LNCAP (cell line): ENCODE results near the gene TMEM179.

Experiments
- TF ChIP-seq, protein P1 (sequence below): fragments of 450-650 bp; IDR thresholded peaks from 2 replicates; pipeline ENCODE4 v1.5.1; 2017; ENCODE audit warnings: mild to moderate bottlenecking

The TMEM179 gene

GRCh38 chr14:104647467-104648043 lies 43.0 kb upstream of the TMEM179 start:
- TF ChIP-seq, protein P1, sequence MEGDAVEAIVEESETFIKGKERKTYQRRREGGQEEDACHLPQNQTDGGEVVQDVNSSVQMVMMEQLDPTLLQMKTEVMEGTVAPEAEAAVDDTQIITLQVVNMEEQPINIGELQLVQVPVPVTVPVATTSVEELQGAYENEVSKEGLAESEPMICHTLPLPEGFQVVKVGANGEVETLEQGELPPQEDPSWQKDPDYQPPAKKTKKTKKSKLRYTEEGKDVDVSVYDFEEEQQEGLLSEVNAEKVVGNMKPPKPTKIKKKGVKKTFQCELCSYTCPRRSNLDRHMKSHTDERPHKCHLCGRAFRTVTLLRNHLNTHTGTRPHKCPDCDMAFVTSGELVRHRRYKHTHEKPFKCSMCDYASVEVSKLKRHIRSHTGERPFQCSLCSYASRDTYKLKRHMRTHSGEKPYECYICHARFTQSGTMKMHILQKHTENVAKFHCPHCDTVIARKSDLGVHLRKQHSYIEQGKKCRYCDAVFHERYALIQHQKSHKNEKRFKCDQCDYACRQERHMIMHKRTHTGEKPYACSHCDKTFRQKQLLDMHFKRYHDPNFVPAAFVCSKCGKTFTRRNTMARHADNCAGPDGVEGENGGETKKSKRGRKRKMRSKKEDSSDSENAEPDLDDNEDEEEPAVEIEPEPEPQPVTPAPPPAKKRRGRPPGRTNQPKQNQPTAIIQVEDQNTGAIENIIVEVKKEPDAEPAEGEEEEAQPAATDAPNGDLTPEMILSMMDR: no peak

DNA sequence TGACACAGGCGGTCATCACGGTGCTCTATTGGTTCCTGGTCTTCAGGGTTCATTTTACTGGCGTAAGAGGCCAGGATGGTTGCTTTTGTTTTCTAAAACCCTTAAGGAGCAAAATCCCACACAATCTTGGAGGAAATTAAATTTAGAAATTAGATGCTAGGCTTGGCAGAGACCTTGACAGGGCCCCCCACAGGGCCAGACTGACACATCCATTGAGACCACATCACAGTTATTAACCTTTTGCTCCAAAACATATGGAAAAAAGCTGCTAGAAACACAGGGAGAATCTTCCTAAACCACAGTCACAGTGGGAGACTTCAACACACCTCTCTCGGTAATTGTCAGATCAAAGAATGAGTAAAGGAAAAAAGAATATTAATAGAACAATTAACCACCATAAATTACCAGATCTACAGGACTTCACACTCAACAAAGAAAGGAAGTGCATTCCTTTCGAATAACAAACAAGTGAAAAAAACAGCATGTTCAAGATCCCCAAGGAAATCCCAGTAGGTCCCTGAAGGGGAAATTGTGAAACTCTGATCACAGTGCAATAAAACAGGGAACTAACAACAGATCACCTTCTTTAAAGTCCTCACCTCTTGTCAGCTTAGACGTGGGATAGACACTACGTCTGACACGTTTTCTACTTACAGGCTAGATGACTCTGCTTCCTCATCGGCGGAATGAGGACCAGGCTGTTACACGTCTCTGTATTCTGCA lies 40.2 kb upstream of the TMEM179 start:
- TF ChIP-seq, protein P1: no peak

DNA sequence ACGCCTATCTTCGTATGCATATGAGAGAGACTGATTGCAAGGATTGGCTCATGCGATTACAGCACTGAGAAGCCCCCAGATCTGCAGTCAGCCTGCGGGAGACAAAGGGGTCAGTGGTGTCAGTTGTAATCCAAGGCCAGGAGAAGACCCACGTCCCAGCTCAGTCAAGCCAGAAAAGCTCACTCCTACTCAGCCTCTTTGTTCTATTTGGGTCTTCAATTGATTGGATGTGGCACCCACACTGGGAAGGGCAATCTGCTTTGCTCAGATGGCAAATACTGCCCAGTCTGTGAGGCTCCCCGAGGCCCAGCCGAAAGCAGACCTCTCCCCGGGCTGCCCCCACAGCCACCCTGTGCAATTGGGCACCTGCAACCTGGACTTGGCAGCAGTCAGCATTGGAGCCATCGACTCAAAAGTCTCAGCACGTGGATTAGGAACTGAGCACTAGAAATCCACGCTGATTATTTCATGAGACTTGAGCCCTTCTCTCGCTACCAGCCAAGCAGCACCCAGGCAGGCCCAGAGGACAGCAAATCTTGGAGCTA lies 39.6 kb upstream of the TMEM179 start:
- TF ChIP-seq, protein P1: no peak

DNA sequence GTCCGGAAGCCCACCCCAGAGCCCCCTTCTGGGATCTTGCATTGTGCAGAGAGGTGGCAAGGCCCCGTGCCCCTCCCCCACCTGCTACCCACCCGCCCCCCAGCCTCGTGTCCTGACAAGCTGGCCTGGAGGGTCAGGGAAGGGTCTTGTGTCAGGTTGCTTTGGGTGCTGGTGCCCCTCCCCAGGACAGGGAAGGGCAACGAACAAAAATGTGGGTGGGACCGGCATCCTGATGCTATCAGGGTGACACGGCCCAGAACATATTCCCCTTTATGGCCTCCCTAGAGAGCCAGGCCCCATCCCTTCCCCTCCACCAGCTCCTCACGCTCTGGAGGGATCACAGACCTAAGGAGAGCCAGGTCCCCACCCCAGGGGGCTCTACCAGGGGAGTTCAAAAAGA lies 38.7 kb upstream of the TMEM179 start:
- TF ChIP-seq, protein P1: no peak

GRCh38 chr14:104642540-104642868 lies 37.9 kb upstream of the TMEM179 start:
- TF ChIP-seq, protein P1: no peak

GRCh38 chr14:104641753-104642539 lies 37.4 kb upstream of the TMEM179 start:
- TF ChIP-seq, protein P1: no peak

DNA sequence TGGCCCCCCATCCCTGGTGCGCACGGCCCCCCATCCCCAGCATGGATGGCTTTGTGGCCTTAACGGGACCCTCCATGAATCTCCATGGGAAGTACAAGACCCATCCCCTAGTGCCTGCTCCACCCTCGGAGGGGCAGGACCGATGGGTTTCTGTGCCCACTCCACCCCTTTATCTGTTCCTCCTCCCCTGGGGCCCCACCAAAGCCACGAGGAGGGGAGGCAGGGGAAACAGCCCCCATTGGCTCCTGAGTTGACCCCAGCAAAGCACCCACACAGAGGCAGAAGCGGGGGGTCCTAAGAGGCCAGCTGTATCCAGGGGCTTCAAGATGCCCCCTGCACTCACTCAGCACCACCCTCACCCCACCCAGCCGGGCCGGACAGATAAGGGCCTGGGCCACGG lies 36.1 kb upstream of the TMEM179 start:
- TF ChIP-seq, protein P1: no peak
